Measurements from ENCODE around the gene SETD2.
A peak's percentile ranks its signal among the peaks of the same experiment; 100 is the strongest.

SETD2 gene

GRCh38 chr3:46994801-46995731 is 168.8 kb downstream of the SETD2 start:
- DNase-seq, result no peak

DNA sequence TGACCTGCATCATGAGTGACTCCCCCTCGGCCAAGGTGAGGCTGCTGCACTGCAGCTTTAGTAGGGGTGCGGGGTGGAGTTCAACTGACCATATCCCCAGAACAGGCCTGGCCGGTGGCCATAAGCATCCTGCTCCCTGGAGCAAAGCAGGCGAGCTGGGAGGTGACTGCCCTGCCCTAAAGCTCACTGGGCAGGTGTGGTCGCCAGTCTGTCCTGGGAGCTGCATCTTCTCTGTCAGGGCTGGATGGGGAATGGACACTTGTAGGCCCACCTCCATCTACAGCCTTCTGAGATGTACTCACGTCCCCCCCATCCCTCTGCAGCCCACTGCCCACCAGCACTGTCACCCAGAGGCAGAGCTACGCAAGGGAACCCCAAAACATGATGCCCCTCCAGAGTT is 169.9 kb downstream of the SETD2 start:
- DNase-seq, result no peak

- no peak for DNase-seq
Measured at GRCh38 chr3:46993292-46993691, 170.6 kb downstream of the SETD2 start.

GRCh38 chr3:46992231-46992630 is 171.7 kb downstream of the SETD2 start:
- DNase-seq, result no peak

DNA sequence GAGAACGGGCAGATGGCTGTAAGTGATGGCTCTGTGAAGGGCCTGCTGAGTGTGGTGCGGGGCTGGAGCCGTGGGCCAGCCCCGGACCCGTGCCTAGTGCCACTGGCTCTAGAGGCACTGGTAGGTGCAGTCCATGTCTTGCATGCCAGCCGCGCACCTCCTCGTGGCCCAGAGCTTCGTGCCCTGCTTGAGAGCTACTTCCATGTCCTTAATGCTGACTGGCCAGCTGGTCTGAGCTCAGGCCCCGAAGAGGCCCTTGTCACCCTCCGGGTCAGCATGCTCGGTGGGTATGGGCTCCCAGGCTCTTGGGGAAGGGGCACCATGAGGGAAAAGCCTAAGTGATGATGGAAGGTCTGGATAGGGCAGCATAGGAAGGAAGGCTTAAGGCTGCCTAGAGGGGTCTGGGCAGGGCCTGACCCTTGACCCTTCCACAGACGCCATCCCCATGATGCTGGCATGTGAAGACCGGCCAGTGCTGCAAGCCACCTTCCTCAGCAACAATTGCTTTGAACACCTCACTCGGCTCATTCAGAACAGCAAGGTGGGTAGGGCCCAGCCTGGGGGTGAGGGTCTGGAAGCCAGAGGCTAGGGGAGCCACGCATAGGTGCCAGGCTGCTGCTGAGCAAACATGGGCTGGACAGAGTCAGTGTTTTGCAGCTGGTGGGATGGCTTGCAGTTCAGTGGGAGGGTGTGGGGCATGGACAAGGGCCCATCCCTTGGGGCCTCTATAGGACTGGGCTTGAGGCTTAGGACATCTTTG is 172.3 kb downstream of the SETD2 start:
- no peak for DNase-seq

- no peak for DNase-seq
Measured at GRCh38 chr3:46990573-46991374, 173.1 kb downstream of the SETD2 start.

DNA sequence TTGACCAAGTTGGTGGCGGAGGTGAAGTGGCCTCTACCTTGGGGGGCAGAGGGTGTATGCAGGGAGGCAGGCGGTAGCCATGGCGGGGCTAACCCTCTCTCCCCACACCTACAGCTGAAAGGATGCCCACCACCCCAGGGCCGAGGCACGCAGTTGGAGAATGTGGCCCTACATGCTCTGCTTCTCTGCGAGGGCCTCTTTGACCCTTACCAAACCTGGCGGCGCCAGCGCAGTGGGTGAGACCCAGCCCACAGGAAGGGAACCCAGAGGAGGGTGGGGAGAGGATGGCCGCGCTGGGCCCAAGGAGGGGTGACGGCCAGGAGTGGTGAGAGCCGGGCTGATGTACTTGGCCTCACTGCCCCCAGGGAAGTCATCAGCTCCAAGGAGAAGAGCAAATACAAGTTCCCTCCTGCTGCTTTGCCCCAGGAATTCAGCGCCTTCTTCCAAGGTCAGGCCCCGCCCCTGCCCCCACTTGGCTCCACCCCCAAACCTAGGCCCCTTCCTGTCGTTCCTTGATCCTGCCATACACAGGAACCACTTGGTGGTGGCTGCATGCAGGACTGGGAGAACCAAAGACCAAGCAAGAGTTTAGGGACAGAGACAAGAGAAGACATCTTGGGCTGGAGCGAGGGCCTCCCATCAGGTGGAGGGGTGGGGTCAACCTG is 174.6 kb downstream of the SETD2 start:
- DNase-seq, result no peak

DNA sequence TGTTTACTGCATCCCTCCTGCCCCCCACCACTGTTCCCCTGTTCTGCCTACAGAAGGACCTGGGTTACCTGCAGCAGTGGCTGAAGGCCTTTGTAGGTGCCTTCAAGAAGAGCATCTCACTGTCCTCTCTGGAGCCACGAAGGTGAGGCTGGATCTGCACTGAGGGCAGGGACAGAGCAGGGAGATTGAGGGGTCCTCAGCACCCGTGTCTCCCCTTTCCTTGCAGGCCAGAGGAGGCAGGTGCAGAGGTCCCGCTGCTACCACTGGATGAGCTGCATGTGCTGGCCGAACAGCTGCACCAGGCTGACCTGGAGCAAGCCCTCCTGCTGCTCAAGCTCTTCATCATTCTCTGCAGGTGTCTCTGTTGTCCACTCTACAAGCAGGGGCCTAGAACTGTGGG is 175.3 kb downstream of the SETD2 start:
- DNase-seq, result no peak

DNA sequence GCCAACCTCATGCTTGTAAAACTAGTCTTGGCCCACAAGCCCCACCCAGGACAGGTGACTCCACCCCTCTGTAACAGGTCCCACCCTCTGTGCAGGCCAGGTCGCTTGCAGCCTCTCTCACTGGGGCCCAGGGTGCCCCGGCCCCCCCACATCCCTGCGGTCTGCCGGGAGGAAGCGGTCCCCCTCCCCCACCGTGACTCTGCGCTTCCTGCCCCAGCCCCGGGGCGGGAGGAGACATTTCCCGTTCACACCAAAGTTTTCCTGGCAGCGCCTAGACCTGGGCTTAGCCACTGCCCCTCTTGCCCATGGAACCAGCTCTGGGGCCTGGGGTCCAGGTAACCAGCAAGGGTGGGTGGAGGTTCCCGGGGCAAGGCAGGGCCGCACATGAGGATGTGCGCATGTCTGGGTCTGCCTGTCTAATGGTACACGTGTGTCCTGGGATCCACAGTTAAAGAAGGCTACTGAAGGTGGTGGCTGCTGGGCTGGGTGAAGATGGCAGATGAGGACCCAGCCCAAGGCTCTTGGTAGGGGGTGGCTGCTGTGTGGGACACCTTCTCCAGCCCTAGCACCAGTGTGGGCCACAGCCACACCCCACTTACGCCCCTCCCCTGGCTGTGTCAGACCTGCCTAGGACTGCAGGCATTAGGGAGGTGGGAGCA is 176.0 kb downstream of the SETD2 start:
- DNase-seq, result peak; percentile 90

GRCh38 chr3:46987319-46987742 is 176.6 kb downstream of the SETD2 start:
- no peak for DNase-seq

GRCh38 chr3:46986782-46987310 is 177.1 kb downstream of the SETD2 start:
- no peak for DNase-seq

GRCh38 chr3:46986055-46986730 is 177.7 kb downstream of the SETD2 start:
- DNase-seq, result no peak

DNA sequence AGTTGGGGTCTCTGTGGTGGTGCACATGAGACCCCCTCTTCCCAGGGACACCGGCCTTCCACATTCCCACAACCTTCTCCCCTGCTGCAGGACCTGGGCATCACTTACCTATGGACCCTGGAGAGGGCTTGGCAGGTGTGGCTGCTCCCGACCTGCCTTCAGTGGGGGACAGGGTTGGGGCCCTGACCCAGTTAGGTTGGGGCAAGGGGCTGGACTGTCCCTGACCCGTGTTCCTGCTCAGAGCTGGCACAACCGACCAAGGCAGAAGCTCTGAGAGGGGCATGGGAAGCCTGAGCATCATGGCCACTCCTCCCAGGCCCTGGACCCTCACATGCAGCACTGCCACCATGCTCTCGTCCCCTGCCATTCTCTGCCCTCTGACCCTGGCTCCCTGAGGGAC is 178.3 kb downstream of the SETD2 start:
- no peak for DNase-seq

- no peak for DNase-seq
Measured at GRCh38 chr3:46984591-46985459, 179.1 kb downstream of the SETD2 start.

GRCh38 chr3:46982546-46982945 is 181.4 kb downstream of the SETD2 start:
- no peak for DNase-seq

DNA sequence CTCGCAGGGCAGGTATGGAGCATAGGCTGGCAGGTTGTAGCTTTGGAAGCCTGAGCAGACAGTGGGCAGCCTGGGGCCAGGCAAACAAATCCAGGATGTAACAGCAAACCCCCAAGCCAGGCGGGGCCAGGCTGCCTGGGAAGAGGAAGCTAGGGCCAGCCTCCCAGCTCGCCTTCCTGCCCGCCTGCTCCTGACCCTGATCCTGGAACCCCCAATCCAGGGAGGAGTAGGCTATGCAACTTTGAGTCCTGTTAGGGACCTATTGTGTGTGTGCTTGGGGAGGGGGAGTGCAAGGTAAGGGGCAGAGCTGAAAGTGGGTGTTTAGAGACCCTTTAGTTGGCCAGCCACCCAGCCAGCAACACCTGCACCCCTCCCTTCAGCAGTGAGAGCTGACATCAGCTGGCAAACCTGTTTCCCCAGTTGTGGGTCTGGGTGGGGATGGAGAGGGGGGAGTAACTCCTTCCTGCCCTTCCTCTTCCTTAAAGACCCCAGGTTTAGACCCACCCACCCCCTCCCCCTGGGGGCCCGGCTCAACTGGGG is 181.9 kb downstream of the SETD2 start:
- DNase-seq, result no peak

DNA sequence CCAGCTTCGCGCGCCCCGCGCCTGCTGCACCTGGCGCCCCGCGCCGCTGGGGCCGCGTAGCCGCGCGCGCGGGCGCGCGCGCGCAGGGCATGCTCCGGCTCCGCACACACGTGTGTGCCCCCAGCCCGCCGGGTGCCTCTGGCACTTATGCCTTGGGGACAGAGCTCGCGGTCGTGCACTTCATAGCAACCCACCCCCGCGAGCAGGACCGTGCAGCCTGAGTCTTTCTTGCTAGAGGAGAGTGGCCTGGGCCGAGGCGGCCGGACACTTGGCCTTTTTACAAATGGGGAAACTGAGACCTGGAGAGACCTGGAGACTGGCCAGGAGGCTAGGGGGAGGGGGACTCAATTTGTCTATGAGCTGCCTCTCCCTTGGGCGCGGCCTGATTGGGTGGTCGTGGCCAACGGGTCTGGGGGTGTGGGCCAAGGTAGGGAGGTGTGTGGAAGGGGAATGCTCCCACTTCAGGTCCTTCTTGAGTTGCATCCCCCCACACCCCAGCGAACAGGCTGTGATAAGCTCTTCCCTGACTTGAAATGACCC is 183.9 kb downstream of the SETD2 start:
- peak; percentile 43 for DNase-seq

DNA sequence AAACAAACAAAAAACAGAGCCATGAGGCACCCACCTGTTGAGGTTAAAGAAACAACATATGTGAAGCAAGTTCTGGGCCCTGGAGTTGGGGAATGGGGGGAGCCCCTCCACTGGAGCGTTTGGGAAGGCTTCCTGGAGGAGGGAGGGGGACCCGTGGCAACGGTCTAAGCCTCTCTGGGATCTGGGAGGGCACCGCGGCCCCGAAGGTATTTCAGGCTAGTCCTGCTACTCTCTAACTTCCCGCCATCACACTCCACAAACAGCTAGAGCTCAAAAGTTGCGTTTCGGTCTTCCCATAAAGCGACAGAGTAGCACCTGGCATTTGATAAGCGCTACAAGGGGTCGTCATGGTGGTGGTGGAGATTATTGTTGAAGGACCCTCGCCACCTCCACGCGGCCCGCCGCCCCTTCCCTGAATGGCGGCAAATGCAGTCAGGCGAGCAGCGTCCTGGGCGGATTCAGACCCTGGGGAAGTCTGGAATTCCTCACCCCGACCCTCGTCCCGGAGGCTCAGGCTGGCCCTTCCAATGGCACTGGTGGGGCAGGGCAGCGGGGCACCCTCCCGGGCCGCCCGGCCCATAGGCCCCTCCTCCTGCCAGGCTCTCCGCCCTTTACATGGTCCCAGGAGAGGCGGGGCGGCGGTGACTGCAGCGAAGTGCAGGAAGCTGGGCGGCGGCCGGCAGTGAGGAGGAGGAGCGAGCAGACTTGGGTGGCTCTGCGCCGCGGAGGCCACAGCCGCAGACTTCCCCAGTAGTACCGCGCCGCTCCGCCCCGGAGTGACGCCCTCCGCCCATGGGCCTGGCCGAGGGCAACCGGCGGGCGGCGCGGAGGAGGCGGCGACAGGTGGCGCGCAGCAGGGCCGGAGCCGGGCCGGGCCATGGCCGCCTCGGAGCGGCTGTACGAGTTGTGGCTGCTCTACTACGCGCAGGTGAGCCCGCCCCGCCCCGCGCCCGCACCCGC is 184.6 kb downstream of the SETD2 start, which contains the start of gene NBEAL2:
Gene NBEAL2, plus strand, starts transcription at position 682 of the 960 bp plus-strand sequence. Its CDS starts 196 bp downstream, at position 878.
- peak; percentile 98 for DNase-seq

Measured in activated CD4-positive, alpha-beta T cell treated with anti-CD3 and anti-CD28 coated beads for 48 hours (primary cell).